Muscle layer of duodenum (tissue), 2 donors: ENCODE measurements around the gene LYPD4.

Experiments
- H3K27ac ChIP-seq: one replicate; pipeline ENCODE4 v1.7.0; 2013; ENCODE audit warnings: mild to moderate bottlenecking, low read length
- H3K27me3 ChIP-seq: one replicate; pipeline ENCODE4 v1.7.0; 2013; ENCODE audit warnings: low read depth, mild to moderate bottlenecking, control low read depth, low read length
- H3K36me3 ChIP-seq, 2 donors: one replicate each; pipeline ENCODE4 v1.7.0; 2013; ENCODE audit warnings: low read length in 2 of 2, control low read depth in 1 of 2, mild to moderate bottlenecking in 1 of 2; ENCODE audit not compliant: insufficient read depth in 2 of 2, control insufficient read depth in 1 of 2
- H3K4me1 ChIP-seq, 2 donors: one replicate each; pipeline ENCODE4 v1.7.0; 2013; ENCODE audit warnings: low read length in 2 of 2, mild to moderate bottlenecking in 2 of 2, control low read depth in 1 of 2, moderate library complexity in 1 of 2; ENCODE audit not compliant: insufficient read depth in 2 of 2, control insufficient read depth in 1 of 2
- H3K4me3 ChIP-seq, 2 donors: one replicate each; pipeline ENCODE4 v1.7.0; 2013; ENCODE audit warnings: low read length in 2 of 2, low read depth in 1 of 2, mild to moderate bottlenecking in 1 of 2
- H3K9me3 ChIP-seq, 2 donors: one replicate each; pipeline ENCODE4 v1.7.0; 2013; ENCODE audit warnings: low read length in 2 of 2, control low read depth in 1 of 2, mild to moderate bottlenecking in 1 of 2; ENCODE audit not compliant: control insufficient read depth in 1 of 2
- donor health status: healthy.

Gene LYPD4

DNA sequence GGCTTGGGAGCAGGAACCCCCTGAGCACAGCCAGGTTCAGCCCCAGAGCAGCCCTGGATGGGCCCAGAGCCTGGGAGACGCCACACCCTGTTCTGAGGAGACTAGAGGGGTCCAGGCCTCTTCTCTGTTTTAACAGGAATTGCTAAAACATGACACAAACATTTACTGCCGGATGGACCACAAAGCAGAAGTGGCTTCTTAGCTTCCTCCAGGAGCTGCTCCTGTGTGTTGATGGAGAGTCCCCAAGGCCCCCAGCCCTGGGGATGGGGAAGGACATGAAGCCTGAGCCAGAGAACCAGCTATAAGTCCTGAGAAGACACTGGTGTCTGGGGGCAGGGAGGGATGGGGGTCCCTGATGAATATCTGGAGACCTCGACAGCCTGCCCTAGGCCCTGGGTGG is 33.4 kb downstream of the LYPD4 start:
- Histone ChIP-seq H3K27ac (no peak overlapping the region), H3K4me1 (no peaks in the 10 kb centered on the region), H3K36me3 (no peaks in the 10 kb centered on the region), H3K4me3 (no peak overlapping the region), H3K27me3 (no peaks in the 10 kb centered on the region), H3K9me3 (no peaks in the 10 kb centered on the region)

DNA sequence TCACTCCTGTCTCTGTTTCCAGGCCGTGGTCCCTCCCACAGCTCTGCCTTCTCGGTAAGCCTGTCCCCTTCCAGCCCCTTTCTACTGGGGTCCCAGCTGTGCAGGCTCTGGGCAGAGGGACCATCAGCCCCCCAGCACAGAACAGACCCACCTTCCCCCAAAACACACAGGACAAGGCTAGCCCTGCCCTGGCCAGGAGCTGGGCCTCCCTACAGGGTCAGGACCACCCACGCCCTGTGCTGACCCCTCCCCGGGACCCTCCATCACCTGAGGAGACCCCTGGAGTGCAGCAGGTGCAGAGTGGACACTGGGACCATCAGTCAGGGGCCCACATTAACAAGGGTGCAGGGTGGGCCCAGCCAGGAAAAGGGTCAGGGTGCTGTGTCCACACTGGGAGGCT is 34.2 kb downstream of the LYPD4 start:
- Histone ChIP-seq H3K27ac (peak overlapping the region; percentile 36), H3K9me3 (no peaks in the 10 kb centered on the region)

DNA sequence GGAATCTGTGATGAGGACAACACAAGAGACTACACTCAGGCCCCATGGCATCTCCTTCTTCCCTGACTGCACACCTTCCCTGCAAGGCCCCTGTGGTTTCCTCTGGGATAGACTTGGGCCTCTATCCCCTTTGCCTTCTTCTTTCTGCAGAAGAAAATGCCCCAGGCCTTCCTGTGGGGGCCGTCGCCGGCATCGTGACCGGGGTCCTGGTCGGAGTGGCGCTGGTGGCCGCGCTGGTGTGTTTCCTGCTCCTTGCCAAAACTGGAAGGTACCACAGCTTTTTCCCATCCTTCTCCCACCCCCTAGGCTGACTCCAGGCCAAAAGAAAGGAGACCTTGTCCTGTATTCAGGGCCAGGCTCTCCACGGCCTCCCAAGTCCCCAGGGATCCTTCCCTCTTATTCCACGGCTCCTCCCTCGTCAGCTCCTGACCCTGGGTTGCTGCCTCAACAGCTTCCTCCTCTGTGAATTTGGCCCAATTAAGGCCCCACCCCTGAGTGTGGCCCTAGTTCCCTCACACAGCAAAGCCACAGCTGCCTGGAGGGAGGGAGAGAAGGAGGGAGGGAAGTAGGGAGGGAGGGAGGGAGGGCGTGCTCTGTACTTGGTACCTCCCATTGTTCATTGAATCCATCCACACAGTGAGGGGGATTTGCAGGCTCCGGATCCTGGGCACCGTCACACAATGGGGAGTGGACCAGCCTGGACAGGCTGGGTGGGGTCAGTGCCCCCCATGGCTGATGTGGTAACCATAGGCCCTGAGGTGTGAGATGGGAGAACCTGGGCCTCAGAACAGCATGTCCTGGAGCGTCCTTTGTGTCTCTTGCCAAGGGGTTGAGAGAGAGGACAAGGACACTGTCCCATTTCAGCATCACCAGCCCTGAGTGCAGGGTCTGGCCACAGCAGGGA is 35.6 kb downstream of the LYPD4 start:
- no peaks in the 10 kb centered on the region for H3K9me3 ChIP-seq
- no peaks in the 10 kb centered on the region for H3K4me1 ChIP-seq
- no peak overlapping the region for H3K27ac ChIP-seq
- H3K36me3 ChIP-seq = no peaks in the 10 kb centered on the region
- no peak overlapping the region for H3K4me3 ChIP-seq
- H3K27me3 ChIP-seq = no peaks in the 10 kb centered on the region

More for the DNA sequence above, 34.2 kb downstream of the LYPD4 start:
- no peaks in the 10 kb centered on the region for H3K4me1 ChIP-seq
- H3K36me3 ChIP-seq = no peaks in the 10 kb centered on the region
- H3K27me3 ChIP-seq = no peaks in the 10 kb centered on the region
- peak overlapping the region in 1 of 2 donors; percentile 17 for H3K4me3 ChIP-seq

DNA sequence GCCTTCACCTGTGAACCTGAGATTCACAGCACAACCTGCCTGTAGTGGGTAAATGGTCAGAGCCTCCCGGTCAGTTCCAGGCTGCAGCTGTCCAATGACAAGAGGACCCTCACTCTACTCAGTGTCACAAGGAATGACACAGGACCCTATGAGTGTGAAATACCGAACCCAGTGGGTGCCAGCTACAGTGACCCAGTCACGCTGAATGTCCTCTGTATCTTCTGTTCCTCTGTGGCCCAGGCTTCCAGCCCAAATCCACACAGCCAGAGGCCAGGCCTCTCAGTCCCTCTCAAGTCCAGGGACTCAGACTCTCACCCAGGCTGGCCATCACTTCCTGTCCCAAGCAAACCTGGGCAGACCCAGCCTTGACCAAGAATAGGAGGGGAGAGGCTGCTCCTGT is 37.3 kb downstream of the LYPD4 start:
- Histone ChIP-seq H3K36me3 (no peaks in the 10 kb centered on the region), H3K4me1 (no peaks in the 10 kb centered on the region), H3K27me3 (no peaks in the 10 kb centered on the region), H3K9me3 (no peaks in the 10 kb centered on the region), H3K27ac (no peak overlapping the region), H3K4me3 (no peak overlapping the region)

DNA sequence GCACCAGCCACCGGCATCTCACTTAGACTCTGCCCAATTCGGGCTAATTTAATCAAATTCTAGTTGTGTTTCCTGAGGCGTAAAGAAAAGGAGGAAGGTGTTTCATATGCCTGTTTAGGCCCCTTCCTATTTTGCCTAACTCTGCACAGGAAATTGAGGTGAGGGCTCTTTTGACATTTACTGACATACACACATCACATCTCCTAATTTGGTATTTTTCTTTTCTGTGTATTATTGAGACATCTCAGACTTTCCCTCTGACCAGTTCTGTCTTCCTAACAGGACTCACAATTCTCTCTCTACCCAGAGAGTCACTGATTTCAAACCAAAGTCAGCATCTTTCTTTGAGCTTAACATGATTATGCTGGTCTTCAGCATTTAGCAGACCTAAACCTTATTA is 40.1 kb downstream of the LYPD4 start:
- Histone ChIP-seq H3K9me3 (no peaks in the 10 kb centered on the region), H3K27me3 (no peaks in the 10 kb centered on the region), H3K4me3 (no peak overlapping the region), H3K27ac (no peak overlapping the region), H3K36me3 (no peaks in the 10 kb centered on the region), H3K4me1 (no peaks in the 10 kb centered on the region)

DNA sequence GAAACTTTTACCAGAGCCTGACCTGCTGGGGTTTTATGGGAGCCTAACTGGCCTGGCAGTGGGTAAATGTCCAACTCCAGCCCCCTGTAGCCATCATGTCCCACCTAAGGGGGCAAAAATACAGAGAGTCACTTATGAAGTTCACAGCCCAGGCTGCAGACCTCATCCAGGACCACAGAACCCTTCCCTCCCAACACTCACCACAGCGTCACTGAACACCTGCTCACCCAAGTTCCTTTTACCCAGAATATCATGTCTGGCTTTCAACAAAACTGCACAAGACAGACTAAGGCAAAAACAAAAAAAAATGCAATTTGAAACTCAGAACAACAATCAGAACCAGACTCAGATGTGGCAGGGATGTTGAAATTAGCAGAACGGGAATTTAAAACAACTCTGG is 41.7 kb downstream of the LYPD4 start:
- Histone ChIP-seq H3K9me3 (no peaks in the 10 kb centered on the region), H3K27ac (peak overlapping the region; percentile 11), H3K4me3 (no peak overlapping the region), H3K4me1 (no peaks in the 10 kb centered on the region), H3K27me3 (no peaks in the 10 kb centered on the region), H3K36me3 (no peaks in the 10 kb centered on the region)

DNA sequence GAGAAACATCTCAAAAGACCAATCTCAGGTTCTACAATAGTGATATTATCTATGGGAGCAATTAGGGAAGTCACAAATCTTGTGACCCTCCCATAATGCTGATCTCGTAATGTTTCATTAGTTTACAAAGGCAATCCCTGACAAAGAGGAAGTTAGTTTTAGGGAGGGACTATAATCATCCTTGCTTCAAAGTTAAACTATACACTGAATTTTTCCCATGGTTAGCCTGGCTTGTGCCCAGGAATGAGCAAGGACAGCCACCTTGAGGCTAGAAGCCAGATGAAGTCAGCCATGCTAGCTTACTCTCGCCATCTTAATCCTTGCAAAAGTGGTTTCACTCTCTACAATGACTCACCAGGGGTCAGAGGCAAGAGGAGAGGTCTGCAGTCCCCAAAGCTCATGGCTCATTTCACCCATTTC is 42.7 kb downstream of the LYPD4 start:
- Histone ChIP-seq H3K27ac (no peak overlapping the region), H3K9me3 (no peaks in the 10 kb centered on the region), H3K4me1 (no peaks in the 10 kb centered on the region), H3K4me3 (no peak overlapping the region), H3K36me3 (no peaks in the 10 kb centered on the region), H3K27me3 (no peaks in the 10 kb centered on the region)

DNA sequence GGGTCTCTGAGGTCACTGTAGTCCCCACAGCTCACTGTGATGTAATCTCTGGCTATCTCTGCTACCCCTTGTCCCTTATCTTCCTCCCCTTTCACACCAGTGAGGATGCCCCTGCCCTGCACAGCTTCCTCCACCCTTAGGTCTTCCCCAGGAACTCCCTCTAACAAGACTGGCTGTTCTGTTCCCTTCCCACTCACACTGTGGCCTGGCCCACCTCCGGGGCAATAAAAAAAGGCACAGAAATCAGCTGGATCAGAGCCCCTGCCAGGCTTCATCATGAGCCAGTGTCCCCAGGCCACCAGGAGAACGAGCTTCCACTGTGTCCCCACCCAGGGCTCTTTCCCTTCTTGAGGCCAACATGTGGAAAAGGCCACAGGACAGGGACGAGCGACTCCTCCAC is 43.5 kb downstream of the LYPD4 start:
- no peaks in the 10 kb centered on the region for H3K4me1 ChIP-seq
- H3K9me3 ChIP-seq = no peaks in the 10 kb centered on the region
- no peak overlapping the region for H3K4me3 ChIP-seq
- no peak overlapping the region for H3K27ac ChIP-seq
- no peaks in the 10 kb centered on the region for H3K27me3 ChIP-seq
- H3K36me3 ChIP-seq = no peaks in the 10 kb centered on the region

DNA sequence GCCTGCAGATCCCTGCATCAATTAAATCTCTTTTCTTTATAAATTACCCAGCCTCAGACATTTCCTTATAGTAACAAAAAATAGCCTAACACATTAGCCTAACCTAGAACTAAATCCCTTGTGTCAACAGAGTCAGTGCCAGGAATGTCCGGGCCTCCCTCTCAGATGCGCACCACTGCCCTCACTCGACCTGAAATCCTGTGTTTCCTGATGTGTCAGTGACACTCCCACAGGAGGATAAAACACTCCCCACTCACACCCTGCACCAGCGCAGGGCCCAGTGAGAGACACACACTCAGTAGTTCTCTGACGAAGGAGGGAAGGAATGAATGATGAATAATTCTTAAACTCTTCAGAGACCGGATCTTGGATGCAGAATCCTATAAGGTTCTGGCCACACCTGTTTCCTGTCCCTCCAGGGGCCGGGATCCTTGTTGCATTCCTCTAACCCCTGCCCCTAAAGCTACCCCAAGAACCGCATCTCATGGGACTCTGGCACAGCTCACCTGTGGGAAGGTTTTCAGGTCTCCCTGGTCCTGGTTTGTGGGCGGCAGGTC is 45.0 kb downstream of the LYPD4 start:
- Histone ChIP-seq H3K4me3 (no peak overlapping the region), H3K9me3 (no peaks in the 10 kb centered on the region), H3K36me3 (no peaks in the 10 kb centered on the region), H3K27ac (no peak overlapping the region), H3K4me1 (no peaks in the 10 kb centered on the region), H3K27me3 (no peaks in the 10 kb centered on the region)

DNA sequence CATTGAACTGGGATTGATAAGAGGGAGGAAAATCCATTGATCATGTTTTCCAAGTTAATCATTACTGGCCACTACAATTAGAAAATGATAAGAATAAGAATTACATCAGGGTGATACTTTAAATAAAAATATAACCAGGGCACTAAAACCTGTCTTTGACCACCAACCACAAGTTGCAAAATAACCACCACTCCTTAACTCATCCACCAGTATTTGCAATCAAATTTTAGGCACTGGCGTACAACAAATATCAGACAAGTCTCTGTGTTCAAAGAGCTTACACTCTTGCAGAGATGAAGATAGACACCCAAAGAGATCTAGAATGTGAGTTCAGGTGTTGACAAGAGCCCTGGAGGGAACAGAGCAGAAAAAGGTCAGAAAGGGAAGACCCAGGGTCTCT is 47.6 kb downstream of the LYPD4 start:
- no peaks in the 10 kb centered on the region for H3K9me3 ChIP-seq
- no peak overlapping the region for H3K27ac ChIP-seq
- H3K4me3 ChIP-seq = peak overlapping the region in 1 of 2 donors; percentile 10
- H3K27me3 ChIP-seq = peaks cover 11% of the 10 kb centered on the region
- no peaks in the 10 kb centered on the region for H3K36me3 ChIP-seq
- H3K4me1 ChIP-seq = no peaks in the 10 kb centered on the region

DNA sequence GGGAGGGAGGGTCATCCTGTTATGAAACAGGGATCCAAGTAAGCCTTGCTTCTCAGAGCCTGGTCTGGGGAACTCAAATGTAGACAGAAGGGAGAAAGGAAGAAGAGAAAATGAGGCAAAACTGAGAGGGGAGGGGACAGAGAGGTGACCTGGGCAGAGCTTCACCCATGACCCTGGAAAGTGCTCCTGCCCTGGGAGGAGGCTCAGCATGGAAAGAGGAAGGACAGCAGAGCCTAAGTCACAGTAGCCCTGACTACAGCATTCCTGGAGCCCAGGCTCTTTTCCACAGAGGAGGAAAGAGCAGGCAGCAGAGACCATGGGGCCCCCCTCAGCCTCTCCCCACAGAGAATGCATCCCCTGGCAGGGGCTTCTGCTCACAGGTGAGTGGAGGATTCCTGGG is 48.1 kb downstream of the LYPD4 start, which contains the start of gene CEACAM3:
Gene CEACAM3, plus strand, starts transcription at position 226 of the 400 bp plus-strand sequence. Its CDS starts 91 bp downstream, at position 317.
- no peak within 1 kb of the TSS for H3K27ac ChIP-seq
- peaks cover 12% of the 10 kb centered on the region for H3K27me3 ChIP-seq
- H3K4me3 ChIP-seq = peak within 1 kb of the TSS in 1 of 2 donors; percentile 10

More for the DNA sequence above, 48.1 kb downstream of the LYPD4 start, which contains the start of gene CEACAM3:
- Histone ChIP-seq H3K36me3 (no peaks in the 10 kb centered on the region), H3K4me1 (no peaks in the 10 kb centered on the region), H3K9me3 (no peaks in the 10 kb centered on the region)
